GM04503 (cell line): ENCODE data around the gene RHOB.

Experiments
- DNase-seq: peaks from one replicate; pipeline ENCODE4 v3.0.0-alpha.2; 2012; ENCODE audit warnings: low read depth

The RHOB gene

DNA sequence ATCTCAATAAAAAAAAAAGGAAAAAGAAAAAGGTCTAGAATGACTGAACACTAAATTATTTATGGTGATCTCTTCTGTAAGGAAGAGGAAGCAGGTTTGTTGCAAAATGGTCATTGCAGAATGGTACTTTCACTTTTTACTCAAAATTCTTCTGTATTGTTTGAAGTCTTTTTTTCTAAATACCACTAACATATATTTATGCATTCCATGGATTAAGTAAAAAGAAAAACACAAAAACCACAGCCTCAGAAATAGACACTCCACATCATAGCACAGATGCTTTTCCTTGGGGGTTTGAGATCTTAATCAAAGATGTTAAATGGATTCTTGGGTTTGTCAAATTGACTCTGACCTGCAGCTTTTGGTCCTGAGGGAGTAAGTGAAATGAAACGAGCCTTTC is 47.4 kb downstream of the RHOB start:
- DNase-seq: no peak

DNA sequence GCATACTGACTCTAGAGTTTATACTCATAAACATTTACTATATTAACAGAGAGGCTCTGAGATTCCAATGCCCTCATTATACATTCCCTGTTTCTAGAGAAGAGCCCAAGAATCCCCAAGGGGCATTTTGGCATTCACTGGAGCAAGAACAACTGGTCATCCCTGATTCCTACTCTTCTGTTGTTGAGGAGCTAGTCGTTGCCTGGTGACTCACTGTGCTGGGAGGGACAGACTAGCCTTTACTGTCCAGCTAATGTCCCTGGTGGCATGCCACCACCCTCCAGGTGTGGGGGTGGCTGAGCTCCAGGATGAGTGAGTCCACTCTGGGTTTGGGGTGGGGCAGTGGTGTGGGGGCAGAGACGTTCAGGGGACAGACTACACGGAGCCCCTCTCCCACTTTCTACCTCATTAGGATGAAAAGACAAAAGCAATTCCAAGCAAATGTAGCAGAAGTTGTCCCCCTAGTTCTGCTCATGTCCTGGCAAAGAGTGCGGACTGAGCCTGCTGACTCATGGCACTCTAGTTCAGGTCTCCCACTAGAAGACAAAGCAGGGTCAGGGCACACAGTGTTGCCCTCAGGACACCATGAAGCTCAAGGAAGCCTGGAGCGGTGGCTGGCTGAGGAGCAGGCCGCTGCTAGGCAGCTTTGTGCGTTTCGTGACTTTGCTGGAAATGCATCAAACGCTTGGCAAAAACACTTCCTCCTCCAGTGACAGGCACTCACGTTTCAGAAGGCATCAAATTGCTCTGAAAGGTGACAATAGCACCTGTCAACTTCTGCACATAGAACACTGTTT is 49.4 kb downstream of the RHOB start:
- DNase-seq: peak; percentile 76

GRCh38 chr2:20496942-20497341 is 50.1 kb downstream of the RHOB start:
- DNase-seq: no peak
